ENCODE measurements around the gene HOXA10.

HOXA10 gene

DNA sequence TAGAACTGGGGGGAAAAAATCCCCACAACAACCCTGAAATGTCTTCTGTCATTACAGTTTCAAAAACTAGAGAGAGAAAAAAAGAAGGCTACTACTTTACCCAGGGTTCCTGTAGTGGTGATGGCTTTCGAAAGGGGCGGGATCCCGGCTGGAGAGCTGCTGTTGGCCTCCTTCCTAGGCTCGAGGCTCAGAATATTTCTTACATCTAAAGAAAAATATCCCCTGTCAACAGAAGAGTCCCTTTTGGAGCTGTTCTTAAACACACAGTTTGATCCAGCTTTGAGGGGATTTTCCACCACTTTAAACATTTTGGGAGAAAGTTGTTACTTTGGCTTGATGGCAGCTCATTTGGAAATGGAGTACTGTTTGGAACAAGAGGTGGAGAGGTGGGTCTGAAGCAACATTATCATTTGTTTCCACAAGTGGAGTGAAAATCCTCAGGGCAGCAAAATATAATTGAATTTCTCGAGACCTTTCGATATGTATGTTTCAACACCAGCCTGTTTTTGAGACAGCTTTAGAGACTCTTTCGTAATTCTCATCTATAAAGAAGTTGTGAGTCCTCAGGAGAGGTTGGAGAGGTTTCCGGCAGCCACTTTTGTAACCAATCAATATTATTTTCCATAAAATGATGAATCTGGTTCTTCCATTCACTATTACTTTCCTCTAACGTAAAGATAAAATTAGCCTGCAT lies 20.7 kb upstream of the HOXA10 start:
- Histone ChIP-seq H3K4me1 (no peaks in the 10 kb centered on the region), H3K4me3 (ENCODE audit: low read depth, low read length) (no peak overlapping the region), H3K36me3 (ENCODE audit: control insufficient read depth, insufficient read depth, low read length) (no peaks in the 10 kb centered on the region), H3K79me2 (no peaks in the 10 kb centered on the region), H3K9ac (no peak overlapping the region), H3K9me3 (ENCODE audit: control insufficient read depth, low read length) (no peaks in the 10 kb centered on the region), H3K27ac (no peak overlapping the region), H3K27me3 (ENCODE audit: control insufficient read depth, insufficient read depth, low read length) (peaks cover 18% of the 10 kb centered on the region), H3K4me2 (ENCODE audit: low read length) (no peak overlapping the region), H2AFZ (no peak overlapping the region)
- TF ChIP-seq, protein P1, sequence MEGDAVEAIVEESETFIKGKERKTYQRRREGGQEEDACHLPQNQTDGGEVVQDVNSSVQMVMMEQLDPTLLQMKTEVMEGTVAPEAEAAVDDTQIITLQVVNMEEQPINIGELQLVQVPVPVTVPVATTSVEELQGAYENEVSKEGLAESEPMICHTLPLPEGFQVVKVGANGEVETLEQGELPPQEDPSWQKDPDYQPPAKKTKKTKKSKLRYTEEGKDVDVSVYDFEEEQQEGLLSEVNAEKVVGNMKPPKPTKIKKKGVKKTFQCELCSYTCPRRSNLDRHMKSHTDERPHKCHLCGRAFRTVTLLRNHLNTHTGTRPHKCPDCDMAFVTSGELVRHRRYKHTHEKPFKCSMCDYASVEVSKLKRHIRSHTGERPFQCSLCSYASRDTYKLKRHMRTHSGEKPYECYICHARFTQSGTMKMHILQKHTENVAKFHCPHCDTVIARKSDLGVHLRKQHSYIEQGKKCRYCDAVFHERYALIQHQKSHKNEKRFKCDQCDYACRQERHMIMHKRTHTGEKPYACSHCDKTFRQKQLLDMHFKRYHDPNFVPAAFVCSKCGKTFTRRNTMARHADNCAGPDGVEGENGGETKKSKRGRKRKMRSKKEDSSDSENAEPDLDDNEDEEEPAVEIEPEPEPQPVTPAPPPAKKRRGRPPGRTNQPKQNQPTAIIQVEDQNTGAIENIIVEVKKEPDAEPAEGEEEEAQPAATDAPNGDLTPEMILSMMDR (IDR thresholded peaks at IDR 0.05): no peak

GRCh38 chr7:27194002-27194352 lies 19.9 kb upstream of the HOXA10 start:
- no peak overlapping the region for H3K9ac ChIP-seq
- no peak overlapping the region for H3K4me3 ChIP-seq (ENCODE audit: low read depth, low read length)
- H3K4me1 ChIP-seq: no peaks in the 10 kb centered on the region
- H3K9me3 ChIP-seq (ENCODE audit: control insufficient read depth, low read length): no peaks in the 10 kb centered on the region
- TF ChIP-seq, protein P1 (IDR thresholded peaks at IDR 0.05): no peak
- H3K36me3 ChIP-seq (ENCODE audit: control insufficient read depth, insufficient read depth, low read length): no peaks in the 10 kb centered on the region
- no peak overlapping the region for H3K4me2 ChIP-seq (ENCODE audit: low read length)
- no peak overlapping the region for H2AFZ ChIP-seq
- peaks cover 18% of the 10 kb centered on the region for H3K27me3 ChIP-seq (ENCODE audit: control insufficient read depth, insufficient read depth, low read length)
- H3K79me2 ChIP-seq: no peaks in the 10 kb centered on the region
- H3K27ac ChIP-seq: no peak overlapping the region

DNA sequence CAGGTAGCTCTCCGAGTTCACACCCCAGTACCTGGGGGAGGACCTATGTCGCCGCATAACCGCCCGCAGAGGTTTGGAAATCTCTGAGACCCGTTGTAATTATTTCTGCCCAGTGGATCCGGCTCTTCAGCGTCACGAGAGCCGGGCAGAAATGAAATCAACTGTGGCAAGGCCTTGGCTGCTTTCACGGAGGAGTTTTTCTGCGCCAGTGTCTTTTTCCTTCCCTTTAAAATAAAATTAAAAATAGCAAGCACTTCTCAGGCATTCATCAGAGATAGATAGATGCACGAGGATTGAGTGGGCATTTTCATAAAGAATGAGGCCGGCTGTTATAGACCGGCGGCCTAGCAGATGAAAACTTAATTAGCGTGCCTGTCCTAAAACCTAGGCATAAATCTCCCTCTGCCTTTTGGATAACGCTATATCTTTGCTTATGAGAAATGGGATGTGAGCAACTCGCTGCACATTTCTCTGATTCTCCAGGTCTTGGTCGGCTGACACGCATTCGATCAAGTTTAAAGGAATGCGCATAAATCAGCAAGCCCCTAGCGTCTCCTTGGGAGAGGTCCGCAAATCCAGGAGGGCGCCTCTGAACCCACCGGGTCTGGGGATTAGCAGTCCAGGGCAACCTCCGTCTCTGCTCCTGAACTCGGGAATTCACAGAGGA lies 19.3 kb upstream of the HOXA10 start:
- no peak overlapping the region for H3K4me3 ChIP-seq (ENCODE audit: low read depth, low read length)
- no peak overlapping the region for H3K27ac ChIP-seq
- H3K4me2 ChIP-seq (ENCODE audit: low read length): no peak overlapping the region
- TF ChIP-seq, protein P1 (IDR thresholded peaks at IDR 0.05): no peak
- H3K9me3 ChIP-seq (ENCODE audit: control insufficient read depth, low read length): no peaks in the 10 kb centered on the region
- no peaks in the 10 kb centered on the region for H3K79me2 ChIP-seq
- H3K36me3 ChIP-seq (ENCODE audit: control insufficient read depth, insufficient read depth, low read length): no peaks in the 10 kb centered on the region
- H2AFZ ChIP-seq: no peak overlapping the region
- H3K27me3 ChIP-seq (ENCODE audit: control insufficient read depth, insufficient read depth, low read length): peaks cover 21% of the 10 kb centered on the region
- H3K9ac ChIP-seq: no peak overlapping the region
- no peaks in the 10 kb centered on the region for H3K4me1 ChIP-seq

DNA sequence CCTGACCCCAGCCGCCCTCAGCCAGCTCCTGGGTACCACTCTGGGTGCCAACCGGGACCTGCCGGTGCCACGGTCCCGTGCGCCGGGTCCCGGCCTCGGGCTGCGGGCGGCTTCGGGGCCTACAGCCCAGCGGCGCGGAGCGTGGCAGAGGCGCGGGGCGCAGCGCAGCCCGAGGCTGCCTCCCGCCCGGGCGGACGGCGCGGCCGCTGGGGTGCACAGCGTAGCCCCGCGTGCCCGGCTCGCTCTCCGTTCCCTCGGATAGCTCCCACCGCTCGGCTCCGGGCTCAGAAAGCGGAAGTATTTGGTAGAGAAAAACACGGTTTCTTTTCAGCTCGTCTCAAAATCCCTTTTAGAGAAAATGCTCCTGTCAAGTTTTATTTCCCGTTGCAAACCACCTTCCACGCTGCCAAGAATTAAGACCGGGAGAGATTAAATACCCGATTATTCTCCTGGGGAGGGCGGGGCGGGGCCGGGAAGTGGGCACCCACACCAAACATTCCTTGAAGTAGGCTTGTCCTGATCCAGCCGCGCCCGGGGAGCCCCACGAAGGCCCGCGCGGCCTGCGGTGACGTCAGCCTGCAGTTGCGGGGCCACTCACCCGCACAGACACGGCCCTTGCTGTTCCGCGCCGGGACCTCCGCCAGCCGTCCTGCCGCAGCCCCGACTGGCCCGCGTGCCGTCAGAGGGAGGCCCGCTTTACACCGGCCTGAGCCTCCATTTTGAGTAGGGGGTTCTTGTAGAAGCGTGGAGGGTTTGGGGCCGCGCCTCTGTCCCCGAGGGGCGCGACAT lies 18.6 kb upstream of the HOXA10 start:
- Histone ChIP-seq H2AFZ (no peak overlapping the region), H3K27ac (no peak overlapping the region), H3K36me3 (ENCODE audit: control insufficient read depth, insufficient read depth, low read length) (no peaks in the 10 kb centered on the region), H3K4me3 (ENCODE audit: low read depth, low read length) (no peak overlapping the region), H3K79me2 (no peaks in the 10 kb centered on the region), H3K9me3 (ENCODE audit: control insufficient read depth, low read length) (no peaks in the 10 kb centered on the region), H3K27me3 (ENCODE audit: control insufficient read depth, insufficient read depth, low read length) (peaks cover 21% of the 10 kb centered on the region), H3K4me2 (ENCODE audit: low read length) (peak overlapping the region; percentile 25), H3K9ac (no peak overlapping the region), H3K4me1 (no peaks in the 10 kb centered on the region)
- TF ChIP-seq, protein P1 (IDR thresholded peaks at IDR 0.05): no peak

All from parathyroid adenoma (tissue), 2 donors.